HCT116 (cell line): ENCODE measurements around the gene TULP4. TPM values are rescaled to one million over a fixed set of nuclear protein-coding genes. Genes with fewer than 3 reads are reported as not detected.

Experiments used
- ATAC-seq: fragments of 200-7000 bp; cut with Tn5 transposase; 2 replicates; pipeline ENCODE4 v1.9.1; 2020; ENCODE audit warnings: mild to moderate bottlenecking, moderate library complexity
- BruUV-seq: library from RNA; stranded (reverse); fragments of 400-500 nt; replicated peaks from 2 replicates; lab custom pipeline; 2021; lab: Mats Ljungman, UMichigan
- CTCF ChIA-PET: fragments of 300-600 bp; sonication (Branson Sonifier 250); formaldehyde crosslinking; loops from one replicate; lab custom pipeline; 2021; ENCODE audit warnings: antibody characterized with exemption; lab: Charles Lee
- POLR2A ChIA-PET: fragments of 300-600, 350-600 bp; sonication (Branson Sonifier 250); formaldehyde crosslinking; loops from one replicate; lab custom pipeline; 2021; ENCODE audit warnings: antibody characterized with exemption; lab: Charles Lee
- RAD21 ChIA-PET, 2 experiments: fragments of 300-600 bp; sonication (Branson Sonifier 250); formaldehyde crosslinking; loops; one replicate each; lab custom pipeline; 2023; ENCODE audit warnings: low total read pairs in 2 of 2; ENCODE audit not compliant: uncharacterized antibody in 2 of 2, unreplicated experiment in 2 of 2, low non-redundant PET in 1 of 2; lab: Charles Lee
- DNase-seq: peaks from one replicate; pipeline ENCODE4 v3.0.0-alpha.2; 2010; ENCODE audit warnings: low read depth, low spot score
- H2AFZ ChIP-seq: fragments of 200-600 bp; shearing (Covaris generic), sonication (generic); 2 replicates; pipeline ENCODE4 v1.6.1; 2017; ENCODE audit warnings: low read depth, mixed run types, mixed read lengths, antibody characterized with exemption, low read length; ENCODE audit not compliant: poor library complexity, severe bottlenecking
- H3K27ac ChIP-seq: 2 replicates; pipeline ENCODE4 v1.5.1; 2012; ENCODE audit warnings: low read depth, low read length
- H3K27me3 ChIP-seq: fragments of 200-600 bp; sonication (generic); 2 replicates; pipeline ENCODE4 v1.6.1; 2016; ENCODE audit warnings: mixed run types, low read length, mixed read lengths; ENCODE audit not compliant: insufficient read depth
- H3K36me3 ChIP-seq, 2 experiments: fragments of 200-500 bp in 1 of 2; fragments of 200-600 bp in 1 of 2; sonication (Bioruptor generic) in 1 of 2; sonication (generic) in 1 of 2; 2 replicates each; pipeline versions ENCODE4 v1.5.1 to v1.6.1; 2014 to 2016; ENCODE audit warnings: low read length in 2 of 2, inconsistent platforms in 1 of 2, mixed read lengths in 1 of 2, mixed run types in 1 of 2; ENCODE audit not compliant: insufficient read depth in 2 of 2, control insufficient read depth in 1 of 2
- H3K4me1 ChIP-seq, 2 experiments: fragments of 200-600 bp in 1 of 2; sonication (generic) in 1 of 2; 2 replicates each; pipeline versions ENCODE4 v1.5.1 to v1.6.1; 2012 to 2017; ENCODE audit warnings: low read length in 2 of 2, inconsistent platforms in 1 of 2, mild to moderate bottlenecking in 1 of 2, mixed read lengths in 1 of 2, mixed run types in 1 of 2, moderate library complexity in 1 of 2; ENCODE audit not compliant: insufficient read depth in 2 of 2, control insufficient read depth in 1 of 2
- H3K4me2 ChIP-seq: fragments of 200-600 bp; sonication (generic); 2 replicates; pipeline ENCODE4 v1.6.1; 2017; ENCODE audit warnings: mixed run types, low read length, mixed read lengths
- H3K4me3 ChIP-seq, 2 experiments: fragments of 200-600 bp in 1 of 2; sonication (generic) in 1 of 2; replicated peaks in 1 of 2; 2 replicates each; pipeline ENCODE4 v1.5.1; 2011 to 2016; ENCODE audit warnings: low read length in 2 of 2, control low read depth in 1 of 2, low read depth in 1 of 2, mild to moderate bottlenecking in 1 of 2, mixed read lengths in 1 of 2, mixed run types in 1 of 2
- H3K79me2 ChIP-seq: fragments of 200-600 bp; sonication (generic); 2 replicates; pipeline ENCODE4 v1.6.1; 2017; ENCODE audit warnings: mild to moderate bottlenecking, mixed run types, low read length, moderate library complexity, mixed read lengths; ENCODE audit not compliant: insufficient read depth
- H3K9ac ChIP-seq: fragments of 200-600 bp; sonication (generic); 2 replicates; pipeline ENCODE4 v1.6.1; 2016; ENCODE audit warnings: low read length, mixed read lengths
- H3K9me2 ChIP-seq: fragments of 200-600 bp; sonication (generic), shearing (Covaris generic); 2 replicates; pipeline ENCODE4 v1.6.1; 2017; ENCODE audit warnings: mixed run types, mild to moderate bottlenecking, moderate library complexity; ENCODE audit not compliant: insufficient read depth
- H3K9me3 ChIP-seq, 2 experiments: fragments of 200-500 bp in 1 of 2; fragments of 200-600 bp in 1 of 2; sonication (Bioruptor generic) in 1 of 2; sonication (generic) in 1 of 2; 2 replicates each; pipeline ENCODE4 v1.6.1; 2014 to 2017; ENCODE audit warnings: low read length in 2 of 2, mixed read lengths in 2 of 2, inconsistent platforms in 1 of 2, low read depth in 1 of 2, mild to moderate bottlenecking in 1 of 2, mixed run types in 1 of 2, moderate library complexity in 1 of 2; ENCODE audit not compliant: control insufficient read depth in 1 of 2, insufficient read depth in 1 of 2
- H4K20me1 ChIP-seq: fragments of 200-600 bp; sonication (generic), shearing (Covaris generic); 2 replicates; pipeline ENCODE4 v1.6.1; 2017; ENCODE audit warnings: mixed run types, mild to moderate bottlenecking, moderate library complexity; ENCODE audit not compliant: insufficient read depth
- CBX3 ChIP-seq: IDR thresholded peaks from 2 replicates; pipeline ENCODE4 v1.6.1; 2012; ENCODE audit warnings: low read depth
- FOSL1 ChIP-seq: IDR thresholded peaks from 2 replicates; pipeline ENCODE4 v1.6.1; 2012; ENCODE audit warnings: low read depth
- MAX ChIP-seq: IDR thresholded peaks from 2 replicates; pipeline ENCODE4 v1.6.1; 2012
- REST ChIP-seq: IDR thresholded peaks from 2 replicates; pipeline ENCODE4 v1.6.1; 2012; ENCODE audit warnings: low read depth
- SIN3A ChIP-seq: IDR thresholded peaks from 2 replicates; pipeline ENCODE4 v1.6.1; 2012; ENCODE audit warnings: low read depth
- SP1 ChIP-seq: IDR thresholded peaks from 2 replicates; pipeline ENCODE4 v1.6.1; 2012; ENCODE audit warnings: low read depth
- ZBTB33 ChIP-seq: IDR thresholded peaks from 2 replicates; pipeline ENCODE4 v1.6.1; 2011; ENCODE audit warnings: mild to moderate bottlenecking, low read length, moderate library complexity; ENCODE audit not compliant: insufficient replicate concordance; ENCODE audit errors: extremely low read depth
- ZNF274 ChIP-seq: fragments of 200-500 bp; sonication (Bioruptor generic); IDR thresholded peaks from 2 replicates; pipeline ENCODE4 v1.6.1; 2014; ENCODE audit warnings: mild to moderate bottlenecking, low read depth, low read length, inconsistent platforms
- intact Hi-C: fragments of 100-400 bp; cut with micrococcal nuclease; formaldehyde crosslinking; loops from 2 replicates; pipeline ENCODE4 v1.10.0; 2022
- total RNA-seq: library from RNA; stranded (reverse); gene quantifications from one replicate; pipeline ENCODE4 v1.2.1, GENCODE V29; 2021; ENCODE audit not compliant: unreplicated experiment

TULP4 gene
- total RNA-seq, 1 experiment from 2014 or later: 70.8 TPM

GRCh38 chr6:158397578-158397977 is 85.3 kb downstream of the TULP4 start:
- TF ChIP-seq SIN3A: no peak
- no peak for TF ChIP-seq ZNF274
- no peak for TF ChIP-seq ZBTB33
- no peak for TF ChIP-seq FOSL1
- H3K79me2 ChIP-seq: no peaks in the 10 kb centered on the region
- no peaks in the 10 kb centered on the region for H3K27me3 ChIP-seq
- ChIA-PET RAD21 (no interaction called here), POLR2A (no interaction called here), CTCF (interaction anchor here (1.1 to 1.6 kb wide), 2 partner anchors 11 to 207 kb away, joined by 3 to 4 read pairs; no protein-coding TSS in a partner anchor)
- H2AFZ ChIP-seq: no peak overlapping the region
- ATAC-seq (no peak), DNase-seq (no peak)
- BruUV-seq: no TSS peak
- no peak overlapping the region for H3K9ac ChIP-seq
- H3K4me1 ChIP-seq: no peaks in the 10 kb centered on the region
- H3K4me3 ChIP-seq: no peak overlapping the region
- no peak overlapping the region for H3K27ac ChIP-seq
- intact Hi-C loops: no loop called here
- H3K4me2 ChIP-seq: no peak overlapping the region
- no peaks in the 10 kb centered on the region for H3K9me2 ChIP-seq
- H3K9me3 ChIP-seq: 0 out of 4 replicates have a peak, but pooled peaks cover 0 to 3% of the 10 kb centered on the region in 2 experiments
- H4K20me1 ChIP-seq: no peaks in the 10 kb centered on the region
- H3K36me3 ChIP-seq: no peaks in the 10 kb centered on the region

DNA sequence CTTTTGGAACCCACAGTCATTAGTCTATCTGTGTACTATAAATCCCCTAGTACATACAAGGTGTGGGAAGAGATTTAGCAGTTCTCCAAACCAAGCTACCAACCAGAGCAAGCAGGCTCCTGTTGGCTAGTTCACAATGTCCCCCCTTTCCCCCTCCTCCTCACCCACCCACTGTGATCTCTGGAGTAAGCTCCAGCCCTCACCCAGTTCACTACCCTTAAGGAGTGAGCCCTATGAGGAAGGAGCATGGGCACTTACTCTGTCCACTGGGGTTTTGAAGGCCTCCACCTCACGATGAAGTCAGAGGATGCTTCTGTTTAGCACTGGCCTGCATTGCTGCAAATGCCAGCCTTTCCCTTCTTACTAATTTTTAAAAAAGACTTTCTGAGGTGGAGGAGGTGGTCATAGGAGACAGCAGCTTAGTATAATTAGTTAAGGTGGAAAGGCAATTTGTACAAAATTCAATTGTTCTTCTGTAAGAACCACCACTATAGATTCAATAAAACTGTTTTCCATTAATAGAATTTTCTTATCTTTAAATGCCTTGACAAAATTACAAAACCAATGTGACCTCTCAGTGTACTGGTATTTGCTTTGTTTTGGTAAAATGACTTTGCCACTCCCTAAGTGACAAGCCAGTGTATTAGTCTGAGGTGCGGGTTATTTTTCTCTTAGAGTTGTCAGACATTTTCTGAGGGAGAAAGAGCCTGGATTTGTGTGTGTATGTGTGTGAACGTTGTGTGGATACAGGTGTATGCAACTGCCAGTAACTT is 86.2 kb downstream of the TULP4 start:
- no peak for DNase-seq
- H3K27ac ChIP-seq: no peak overlapping the region
- no peak overlapping the region for H2AFZ ChIP-seq
- H3K4me2 ChIP-seq: no peak overlapping the region
- TF ChIP-seq MAX (no peak), SP1 (no peak), FOSL1 (no peak), ZNF274 (no peak), CBX3 (no peak), REST (no peak), ZBTB33 (no peak)
- TF ChIP-seq, all 23 proteins: peak for 0
- no peak for ATAC-seq
- no peaks in the 10 kb centered on the region for H3K4me1 ChIP-seq
- ChIA-PET RAD21 (no interaction called here), CTCF (interaction anchor here (1.1 to 1.6 kb wide), 2 partner anchors 12 to 207 kb away, joined by 3 to 4 read pairs; no protein-coding TSS in a partner anchor), POLR2A (no interaction called here)
- no peaks in the 10 kb centered on the region for H3K9me2 ChIP-seq
- no TSS peak for BruUV-seq
- no peak overlapping the region for H3K9ac ChIP-seq
- no peaks in the 10 kb centered on the region for H3K27me3 ChIP-seq
- H3K36me3 ChIP-seq: no peaks in the 10 kb centered on the region
- intact Hi-C loops: no loop called here
- no peaks in the 10 kb centered on the region for H3K79me2 ChIP-seq
- H4K20me1 ChIP-seq: no peaks in the 10 kb centered on the region
- H3K4me3 ChIP-seq: no peak overlapping the region
- 0 out of 4 replicates have a peak, but pooled peaks cover 0 to 2% of the 10 kb centered on the region in 2 experiments for H3K9me3 ChIP-seq
